PFSK-1 (cell line): ENCODE results near the gene CHRNA9.

Source experiments
- FOXP2 ChIP-seq: optimal IDR thresholded peaks from 2 replicates; pipeline ENCODE3; 2011; ENCODE audit warnings: borderline replicate concordance, control low read depth, inconsistent platforms; ENCODE audit not compliant: insufficient read depth; ENCODE audit errors: extremely low read length, extremely low read depth
- POLR2AphosphoS5 ChIP-seq: IDR thresholded peaks from 2 replicates; pipeline ENCODE4 v1.6.1; 2012; ENCODE audit warnings: low read depth, mild to moderate bottlenecking, control low read depth, low read length, moderate library complexity
- SIN3A ChIP-seq: IDR thresholded peaks from 2 replicates; pipeline ENCODE4 v1.6.1; 2012; ENCODE audit warnings: mild to moderate bottlenecking, low read length, moderate library complexity, borderline replicate concordance; ENCODE audit not compliant: insufficient read depth
- TAF1 ChIP-seq: IDR thresholded peaks from 2 replicates; pipeline ENCODE4 v1.6.1; 2012; ENCODE audit warnings: low read length, control low read depth, borderline replicate concordance; ENCODE audit not compliant: insufficient read depth
- TF ChIP-seq, protein P1 (sequence below), 2 experiments: IDR thresholded peaks; 2 replicates each; pipeline versions ENCODE4 v1.6.1 to v1.8.0; 2011 to 2012; ENCODE audit warnings: low read depth in 2 of 2, low read length in 2 of 2, control low read depth in 1 of 2, inconsistent platforms in 1 of 2, mild to moderate bottlenecking in 1 of 2, moderate library complexity in 1 of 2; ENCODE audit not compliant: insufficient read depth in 1 of 2

Gene CHRNA9

DNA sequence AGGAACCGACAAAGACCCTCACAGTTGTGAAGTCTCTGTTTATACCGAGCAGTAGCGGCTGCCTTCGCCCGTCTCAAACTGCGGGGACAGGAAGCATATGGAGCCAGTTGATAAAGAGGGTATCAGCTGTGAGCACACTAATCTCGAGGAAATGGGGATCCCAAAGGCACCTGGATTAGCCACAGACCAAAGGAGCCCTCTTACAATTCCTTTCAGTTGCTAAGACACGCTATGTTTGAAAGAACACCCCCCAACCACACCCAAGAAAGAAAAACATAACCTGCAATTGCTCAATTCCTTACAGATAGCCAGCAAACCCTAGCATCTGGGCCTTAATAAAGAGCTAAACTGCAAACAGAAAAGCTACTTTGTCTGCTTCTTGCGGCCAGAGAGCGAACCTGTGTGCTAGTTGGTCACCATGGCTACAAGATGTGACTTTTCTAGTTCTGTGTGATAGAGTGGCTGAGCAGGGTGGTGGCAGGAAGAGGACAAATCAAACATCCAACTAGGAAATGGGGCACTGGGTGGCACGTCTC is 23.3 kb upstream of the CHRNA9 start:
- no peak for TF ChIP-seq FOXP2
- no peak for TF ChIP-seq TAF1
- TF ChIP-seq POLR2AphosphoS5 = no peak
- TF ChIP-seq SIN3A = no peak
- TF ChIP-seq, protein P1, sequence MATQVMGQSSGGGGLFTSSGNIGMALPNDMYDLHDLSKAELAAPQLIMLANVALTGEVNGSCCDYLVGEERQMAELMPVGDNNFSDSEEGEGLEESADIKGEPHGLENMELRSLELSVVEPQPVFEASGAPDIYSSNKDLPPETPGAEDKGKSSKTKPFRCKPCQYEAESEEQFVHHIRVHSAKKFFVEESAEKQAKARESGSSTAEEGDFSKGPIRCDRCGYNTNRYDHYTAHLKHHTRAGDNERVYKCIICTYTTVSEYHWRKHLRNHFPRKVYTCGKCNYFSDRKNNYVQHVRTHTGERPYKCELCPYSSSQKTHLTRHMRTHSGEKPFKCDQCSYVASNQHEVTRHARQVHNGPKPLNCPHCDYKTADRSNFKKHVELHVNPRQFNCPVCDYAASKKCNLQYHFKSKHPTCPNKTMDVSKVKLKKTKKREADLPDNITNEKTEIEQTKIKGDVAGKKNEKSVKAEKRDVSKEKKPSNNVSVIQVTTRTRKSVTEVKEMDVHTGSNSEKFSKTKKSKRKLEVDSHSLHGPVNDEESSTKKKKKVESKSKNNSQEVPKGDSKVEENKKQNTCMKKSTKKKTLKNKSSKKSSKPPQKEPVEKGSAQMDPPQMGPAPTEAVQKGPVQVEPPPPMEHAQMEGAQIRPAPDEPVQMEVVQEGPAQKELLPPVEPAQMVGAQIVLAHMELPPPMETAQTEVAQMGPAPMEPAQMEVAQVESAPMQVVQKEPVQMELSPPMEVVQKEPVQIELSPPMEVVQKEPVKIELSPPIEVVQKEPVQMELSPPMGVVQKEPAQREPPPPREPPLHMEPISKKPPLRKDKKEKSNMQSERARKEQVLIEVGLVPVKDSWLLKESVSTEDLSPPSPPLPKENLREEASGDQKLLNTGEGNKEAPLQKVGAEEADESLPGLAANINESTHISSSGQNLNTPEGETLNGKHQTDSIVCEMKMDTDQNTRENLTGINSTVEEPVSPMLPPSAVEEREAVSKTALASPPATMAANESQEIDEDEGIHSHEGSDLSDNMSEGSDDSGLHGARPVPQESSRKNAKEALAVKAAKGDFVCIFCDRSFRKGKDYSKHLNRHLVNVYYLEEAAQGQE (IDR thresholded peaks at IDR 0.05; ENCODE audit: insufficient read depth in 1 of 2, low read depth in 2 of 2, low read length in 2 of 2) = no peak

DNA sequence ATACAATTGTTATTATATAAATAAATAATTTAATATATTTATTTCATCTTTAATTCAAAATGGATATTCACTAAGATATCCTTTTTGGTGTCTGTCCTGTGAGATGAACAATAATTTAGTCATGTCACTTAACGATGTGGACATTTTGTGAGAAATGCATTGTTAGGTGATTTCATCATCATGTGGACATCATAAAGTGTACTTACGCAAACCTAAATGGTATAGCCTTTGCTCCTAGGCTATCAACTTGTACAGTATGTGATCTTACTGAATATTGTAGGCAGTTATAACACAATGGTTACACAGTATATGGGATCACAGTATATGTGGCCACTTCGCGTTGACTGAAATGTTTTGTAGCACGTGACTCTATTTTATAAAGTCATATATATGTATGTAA is 20.2 kb upstream of the CHRNA9 start:
- TF ChIP-seq SIN3A = no peak
- no peak for TF ChIP-seq TAF1
- TF ChIP-seq POLR2AphosphoS5 = no peak
- no peak for TF ChIP-seq FOXP2
- TF ChIP-seq, protein P1 (IDR thresholded peaks at IDR 0.05; ENCODE audit: insufficient read depth in 1 of 2, low read depth in 2 of 2, low read length in 2 of 2) = no peak

DNA sequence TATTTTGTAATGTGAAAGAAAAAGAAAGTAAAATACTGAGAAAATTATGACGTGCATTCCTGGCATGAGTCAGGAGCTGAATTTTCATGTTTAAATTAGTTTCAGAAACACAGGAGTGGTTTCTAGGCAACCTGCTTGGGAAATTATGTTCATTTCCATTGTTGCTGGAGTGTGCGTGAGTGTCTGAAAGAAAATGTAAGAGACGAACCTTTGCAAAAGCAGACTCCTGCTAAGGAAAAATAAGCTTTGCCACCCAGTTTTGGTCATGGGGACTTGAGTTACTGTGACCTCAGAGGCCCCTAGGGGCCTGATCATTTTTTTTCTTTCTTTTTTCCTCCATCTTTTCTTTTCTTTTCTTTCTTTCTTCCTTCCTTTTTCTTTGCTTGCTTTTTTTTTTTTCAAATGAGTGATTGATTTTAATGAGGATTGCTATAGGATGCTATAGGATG is 18.8 kb upstream of the CHRNA9 start:
- TF ChIP-seq TAF1 (no peak), FOXP2 (no peak), POLR2AphosphoS5 (no peak), SIN3A (no peak)
- TF ChIP-seq, protein P1 (IDR thresholded peaks at IDR 0.05; ENCODE audit: insufficient read depth in 1 of 2, low read depth in 2 of 2, low read length in 2 of 2) = no peak

DNA sequence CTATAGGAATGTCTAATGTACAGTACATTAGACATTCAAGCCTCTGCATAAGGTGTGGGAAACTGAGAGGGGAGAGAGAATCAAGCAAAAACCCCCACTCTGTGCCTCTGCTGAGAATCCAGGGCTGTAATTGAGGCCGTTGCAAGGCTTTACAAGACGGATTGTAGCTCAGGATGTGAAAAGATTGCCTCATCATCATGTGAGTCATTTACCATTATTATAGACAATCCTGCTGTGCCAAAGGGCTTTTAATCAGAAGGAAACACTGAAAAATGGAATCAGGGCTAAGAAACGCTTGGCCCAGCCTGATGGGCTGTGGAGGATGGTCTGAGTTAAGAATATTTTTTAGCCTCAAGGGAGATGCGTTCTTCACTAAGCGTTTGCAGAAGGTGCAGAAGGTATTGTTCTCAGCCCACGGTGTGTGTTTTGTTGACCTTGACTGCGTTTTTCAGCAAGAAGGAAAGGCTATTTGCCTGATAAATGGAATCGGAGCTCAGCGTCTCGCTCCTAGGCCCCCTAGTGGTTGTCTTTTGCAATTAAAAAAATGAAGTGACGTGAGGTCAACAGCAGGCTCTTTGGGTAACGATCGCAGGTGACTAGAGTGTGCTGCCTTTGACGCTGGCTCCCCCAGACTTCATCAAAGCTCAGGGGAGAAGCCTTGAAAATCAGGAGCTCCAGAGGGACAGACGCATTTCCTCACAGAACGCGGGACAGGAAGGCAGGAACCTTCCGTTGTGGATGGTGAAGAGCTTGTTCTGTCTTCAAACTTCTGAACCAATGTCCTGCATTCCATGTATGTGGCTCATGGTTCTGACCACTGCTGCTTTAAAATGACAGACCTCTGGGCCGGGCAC is 18.1 kb upstream of the CHRNA9 start:
- TF ChIP-seq FOXP2 (no peak), TAF1 (no peak; the same call in 1 of the 2 replicates), POLR2AphosphoS5 (no peak), SIN3A (no peak)
- TF ChIP-seq, protein P1 (IDR thresholded peaks at IDR 0.05; ENCODE audit: insufficient read depth in 1 of 2, low read depth in 2 of 2, low read length in 2 of 2) = no peak
